ENCODE data around the gene DHX35.

Gene DHX35

GRCh38 chr20:38968090-38968489 lies 5.9 kb downstream of the DHX35 start:
- no peak for TF ChIP-seq CTCF (IDR thresholded peaks at IDR 0.05; ENCODE audit: borderline replicate concordance, extremely low read depth, low read length, poor library complexity, severe bottlenecking)
- TF ChIP-seq EZH2 (IDR thresholded peaks at IDR 0.05; ENCODE audit: borderline replicate concordance, low read depth, low read length, severe bottlenecking) = no peak
- no peaks in the 10 kb centered on the region for H3K9me3 ChIP-seq (ENCODE audit: insufficient read depth, low read length, severe bottlenecking)
- H3K4me3 ChIP-seq (ENCODE audit: low read depth in 1 of 2, low read length in 2 of 2) = no peak overlapping the region
- peaks cover 63% of the 10 kb centered on the region for H3K36me3 ChIP-seq (ENCODE audit: insufficient read depth, low read length)
- H3K9ac ChIP-seq (ENCODE audit: low read depth, low read length) = no peak overlapping the region
- H4K20me1 ChIP-seq (ENCODE audit: insufficient read depth, low read length) = peaks cover 13% of the 10 kb centered on the region
- H3K4me1 ChIP-seq (ENCODE audit: insufficient read depth, low read length) = peaks cover 19% of the 10 kb centered on the region
- no peaks in the 10 kb centered on the region for H3K27me3 ChIP-seq (ENCODE audit: insufficient read depth, low read length, poor library complexity)
- H3K79me2 ChIP-seq (ENCODE audit: insufficient read depth, low read length) = peaks cover 78% of the 10 kb centered on the region
- ATAC-seq (ENCODE audit: insufficient read depth, low read depth) = no peak
- no peak for DNase-seq
- no peak overlapping the region for H3K4me2 ChIP-seq (ENCODE audit: insufficient read depth, low read length)
- H2AFZ ChIP-seq (ENCODE audit: low read depth, low read length) = no peak overlapping the region
- H3K27ac ChIP-seq (ENCODE audit: low read length) = no peak overlapping the region

GRCh38 chr20:38969708-38970107 lies 7.6 kb downstream of the DHX35 start:
- ATAC-seq (ENCODE audit: insufficient read depth, low read depth) = no peak
- DNase-seq = no peak
- peaks cover 77% of the 10 kb centered on the region for H3K36me3 ChIP-seq (ENCODE audit: insufficient read depth, low read length)
- TF ChIP-seq EZH2 (IDR thresholded peaks at IDR 0.05; ENCODE audit: borderline replicate concordance, low read depth, low read length, severe bottlenecking) = no peak
- no peak for TF ChIP-seq CTCF (IDR thresholded peaks at IDR 0.05; ENCODE audit: borderline replicate concordance, extremely low read depth, low read length, poor library complexity, severe bottlenecking)
- no peak overlapping the region for H3K4me2 ChIP-seq (ENCODE audit: insufficient read depth, low read length)
- H3K4me1 ChIP-seq (ENCODE audit: insufficient read depth, low read length) = peaks cover 4% of the 10 kb centered on the region; the same call in 1 of the 2 replicates
- H3K27ac ChIP-seq (ENCODE audit: low read length) = no peak overlapping the region
- peaks cover 76% of the 10 kb centered on the region for H3K79me2 ChIP-seq (ENCODE audit: insufficient read depth, low read length)
- no peak overlapping the region for H3K4me3 ChIP-seq (ENCODE audit: low read depth in 1 of 2, low read length in 2 of 2)
- H2AFZ ChIP-seq (ENCODE audit: low read depth, low read length) = no peak overlapping the region
- H3K9ac ChIP-seq (ENCODE audit: low read depth, low read length) = no peak overlapping the region
- H4K20me1 ChIP-seq (ENCODE audit: insufficient read depth, low read length) = peaks cover 15% of the 10 kb centered on the region
- H3K27me3 ChIP-seq (ENCODE audit: insufficient read depth, low read length, poor library complexity) = no peaks in the 10 kb centered on the region
- H3K9me3 ChIP-seq (ENCODE audit: insufficient read depth, low read length, severe bottlenecking) = no peaks in the 10 kb centered on the region

GRCh38 chr20:38970302-38970701 lies 8.2 kb downstream of the DHX35 start:
- Histone ChIP-seq H2AFZ (ENCODE audit: low read depth, low read length) (no peak overlapping the region), H3K4me1 (ENCODE audit: insufficient read depth, low read length) (no peaks in the 10 kb centered on the region; the same call in 1 of the 2 replicates), H3K9ac (ENCODE audit: low read depth, low read length) (no peak overlapping the region), H3K36me3 (ENCODE audit: insufficient read depth, low read length) (peaks cover 77% of the 10 kb centered on the region), H3K79me2 (ENCODE audit: insufficient read depth, low read length) (peaks cover 76% of the 10 kb centered on the region), H3K4me3 (ENCODE audit: low read depth in 1 of 2, low read length in 2 of 2) (no peak overlapping the region), H3K27ac (ENCODE audit: low read length) (no peak overlapping the region), H3K9me3 (ENCODE audit: insufficient read depth, low read length, severe bottlenecking) (no peaks in the 10 kb centered on the region), H4K20me1 (ENCODE audit: insufficient read depth, low read length) (peaks cover 18% of the 10 kb centered on the region), H3K4me2 (ENCODE audit: insufficient read depth, low read length) (no peak overlapping the region), H3K27me3 (ENCODE audit: insufficient read depth, low read length, poor library complexity) (no peaks in the 10 kb centered on the region)
- TF ChIP-seq EZH2 (IDR thresholded peaks at IDR 0.05; ENCODE audit: borderline replicate concordance, low read depth, low read length, severe bottlenecking) (no peak), CTCF (IDR thresholded peaks at IDR 0.05; ENCODE audit: borderline replicate concordance, extremely low read depth, low read length, poor library complexity, severe bottlenecking) (no peak)
- DNase-seq (no peak), ATAC-seq (ENCODE audit: insufficient read depth, low read depth) (no peak)

GRCh38 chr20:38973107-38973506 lies 11.0 kb downstream of the DHX35 start:
- no peak overlapping the region for H3K9ac ChIP-seq (ENCODE audit: low read depth, low read length)
- no peak for TF ChIP-seq EZH2 (IDR thresholded peaks at IDR 0.05; ENCODE audit: borderline replicate concordance, low read depth, low read length, severe bottlenecking)
- no peak overlapping the region for H3K4me3 ChIP-seq (ENCODE audit: low read depth in 1 of 2, low read length in 2 of 2)
- H3K4me1 ChIP-seq (ENCODE audit: insufficient read depth, low read length) = no peaks in the 10 kb centered on the region
- peaks cover 17% of the 10 kb centered on the region for H4K20me1 ChIP-seq (ENCODE audit: insufficient read depth, low read length)
- no peak overlapping the region for H3K27ac ChIP-seq (ENCODE audit: low read length)
- peaks cover 75% of the 10 kb centered on the region for H3K79me2 ChIP-seq (ENCODE audit: insufficient read depth, low read length)
- peaks cover 87% of the 10 kb centered on the region for H3K36me3 ChIP-seq (ENCODE audit: insufficient read depth, low read length)
- ATAC-seq (ENCODE audit: insufficient read depth, low read depth) (no peak), DNase-seq (no peak)
- H2AFZ ChIP-seq (ENCODE audit: low read depth, low read length) = no peak overlapping the region
- H3K9me3 ChIP-seq (ENCODE audit: insufficient read depth, low read length, severe bottlenecking) = no peaks in the 10 kb centered on the region
- H3K4me2 ChIP-seq (ENCODE audit: insufficient read depth, low read length) = no peak overlapping the region
- H3K27me3 ChIP-seq (ENCODE audit: insufficient read depth, low read length, poor library complexity) = no peaks in the 10 kb centered on the region

Measured in DND-41 (cell line).